ENCODE data around the gene ASPG. TPM values are rescaled to one million over a fixed set of nuclear protein-coding genes. Genes with fewer than 3 reads are reported as not detected.

ASPG gene
- total and polyA plus RNA-seq, 2 of the 13 experiments (the other 11 are each of a cell fraction or from before 2014, with no cell fraction given): not detected

DNA sequence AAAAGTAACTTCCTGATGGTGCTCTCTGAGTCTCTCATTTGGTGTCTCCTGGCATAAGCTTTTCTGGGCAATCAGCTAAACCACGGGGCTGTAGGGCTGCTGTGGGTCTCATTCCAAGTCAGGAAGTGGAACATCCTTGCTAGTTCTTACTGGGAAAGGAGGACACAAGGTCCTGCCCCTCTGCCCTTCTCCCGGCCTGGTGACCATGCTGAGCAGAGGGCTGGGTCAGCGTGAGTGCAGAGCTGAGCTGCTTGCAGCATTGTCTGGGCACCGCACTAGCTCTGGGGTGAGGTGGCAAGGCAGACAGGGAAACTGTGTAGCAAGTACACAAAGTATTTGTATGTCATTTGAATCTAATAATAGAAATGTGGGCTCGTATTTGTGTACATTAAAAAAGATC lies 45.0 kb upstream of the ASPG start:
- POLR2A ChIA-PET: no interaction called here
- DNase-seq (ENCODE audit: low spot score) (no peak), FAIRE-seq (no peak), ATAC-seq (no peak)
- Histone ChIP-seq H3K27me3 (ENCODE audit: control insufficient read depth in 1 of 2, insufficient read depth in 2 of 2, low read length in 2 of 2) (peaks cover 5 to 44% of the 10 kb centered on the region in 2 experiments; a peak in 4 of 5 replicates), H3K36me3 (replicated peaks in 1 of 2; ENCODE audit: control insufficient read depth in 1 of 2, insufficient read depth in 2 of 2, low read length in 2 of 2) (no peaks in the 10 kb centered on the region), H3K9me3 (ENCODE audit: low read length) (no peaks in the 10 kb centered on the region), H2AFZ (ENCODE audit: low read length) (no peak overlapping the region), H4K20me1 (ENCODE audit: insufficient read depth, low read length) (no peaks in the 10 kb centered on the region), H3K9ac (ENCODE audit: insufficient read depth, low read depth, low read length) (no peak overlapping the region), H3K79me2 (ENCODE audit: insufficient read depth, low read length) (no peaks in the 10 kb centered on the region), H3K4me2 (ENCODE audit: low read depth, low read length) (no peak overlapping the region), H3K4me3 (replicated peaks in 1 of 3; ENCODE audit: insufficient read depth in 1 of 3, low read depth in 2 of 3, low read length in 3 of 3) (no peak overlapping the region), H3K27ac (ENCODE audit: extremely low read length, insufficient read depth, low read length) (no peak overlapping the region), H3K4me1 (ENCODE audit: insufficient read depth, low read length) (no peaks in the 10 kb centered on the region)
- intact Hi-C loops (cut with micrococcal nuclease; ENCODE audit: unreplicated experiment) (no loop called here), in situ Hi-C loops (cut with HindIII; ENCODE audit: extremely low pct_ligation_motif_present, low pct_unique_long_range_greater_than_20kb) (no loop called here)
- WGBS (ENCODE audit: low lambda C conversion rate): 0% methylated on average over 4 of the region's 5 CpGs
- BruUV-seq (replicated peaks): no TSS peak
- no peak for TF ChIP-seq SALL2 (CRISPR knock-in tag; IDR thresholded peaks at IDR 0.05)
- CTCF ChIA-PET (ENCODE audit: low intra/inter-chr PET ratio, low total read pairs): no interaction called here

DNA sequence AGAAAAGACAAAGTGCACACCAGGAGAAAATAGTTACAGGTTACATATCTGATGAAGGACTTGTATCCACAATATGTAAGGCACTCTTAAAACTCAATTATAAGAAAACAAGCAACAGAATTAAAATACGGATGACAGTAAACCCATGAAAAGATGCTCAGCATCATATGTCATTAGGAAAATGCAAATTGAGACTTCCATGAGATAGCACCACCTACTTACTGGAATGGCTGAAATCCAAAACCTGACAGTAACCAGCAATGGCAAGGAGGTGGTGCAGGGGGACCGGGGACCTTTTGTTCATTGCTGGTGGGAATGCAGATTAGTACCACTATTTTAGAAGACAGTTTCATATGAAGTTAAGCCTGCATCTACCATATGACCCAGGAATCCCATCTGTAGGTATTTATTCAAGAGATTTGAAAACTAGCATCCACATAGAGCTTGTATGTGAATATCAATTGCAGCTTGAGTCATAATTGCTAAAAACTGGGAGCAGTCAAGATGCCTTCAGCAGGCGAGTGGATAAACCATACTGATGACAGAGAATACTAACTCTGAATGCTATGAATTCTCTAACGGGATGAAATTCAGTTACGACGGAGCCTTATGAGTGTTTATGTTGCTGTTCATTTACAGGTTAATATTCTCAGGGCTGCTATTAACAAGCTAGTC lies 43.9 kb upstream of the ASPG start:
- no peaks in the 10 kb centered on the region for H3K4me1 ChIP-seq (ENCODE audit: insufficient read depth, low read length)
- ATAC-seq: no peak
- no peaks in the 10 kb centered on the region for H4K20me1 ChIP-seq (ENCODE audit: insufficient read depth, low read length)
- no TSS peak for BruUV-seq (replicated peaks)
- FAIRE-seq: no peak
- DNase-seq (ENCODE audit: low spot score): no peak
- CTCF ChIA-PET (ENCODE audit: low intra/inter-chr PET ratio, low total read pairs): no interaction called here
- H3K36me3 ChIP-seq (replicated peaks in 1 of 2; ENCODE audit: control insufficient read depth in 1 of 2, insufficient read depth in 2 of 2, low read length in 2 of 2): no peaks in the 10 kb centered on the region
- H2AFZ ChIP-seq (ENCODE audit: low read length): no peak overlapping the region
- POLR2A ChIA-PET: no interaction called here
- no peak overlapping the region for H3K9ac ChIP-seq (ENCODE audit: insufficient read depth, low read depth, low read length)
- no peak overlapping the region for H3K4me2 ChIP-seq (ENCODE audit: low read depth, low read length)
- in situ Hi-C loops (cut with HindIII; ENCODE audit: extremely low pct_ligation_motif_present, low pct_unique_long_range_greater_than_20kb): no loop called here
- no peak overlapping the region for H3K4me3 ChIP-seq (replicated peaks in 1 of 3; ENCODE audit: insufficient read depth in 1 of 3, low read depth in 2 of 3, low read length in 3 of 3)
- whole genome bisulfite sequencing (ENCODE audit: low lambda C conversion rate): 12% methylated on average over 6 of the region's 6 CpGs
- intact Hi-C loops (cut with micrococcal nuclease; ENCODE audit: unreplicated experiment): no loop called here
- H3K79me2 ChIP-seq (ENCODE audit: insufficient read depth, low read length): no peaks in the 10 kb centered on the region
- H3K9me3 ChIP-seq (ENCODE audit: low read length): no peaks in the 10 kb centered on the region
- no peak overlapping the region for H3K27ac ChIP-seq (ENCODE audit: extremely low read length, insufficient read depth, low read length)
- peaks cover 6 to 47% of the 10 kb centered on the region in 2 experiments; a peak in 4 of 5 replicates for H3K27me3 ChIP-seq (ENCODE audit: control insufficient read depth in 1 of 2, insufficient read depth in 2 of 2, low read length in 2 of 2)
- TF ChIP-seq NBN (conservative IDR thresholded peaks at IDR 0.05) (no peak), AKAP8 (CRISPR knock-in tag; IDR thresholded peaks at IDR 0.05) (no peak), U2AF2 (IDR thresholded peaks at IDR 0.05; ENCODE audit: low read depth, low read length) (no peak), ZMYM3 (CRISPR knock-in tag; IDR thresholded peaks at IDR 0.05) (no peak), ZFX (CRISPR knock-in tag; IDR thresholded peaks at IDR 0.05; ENCODE audit: low read depth) (no peak), ZFP37 (CRISPR knock-in tag; IDR thresholded peaks at IDR 0.05; ENCODE audit: borderline replicate concordance) (no peak), SOX13 (IDR thresholded peaks at IDR 0.05) (no peak), SOX13 (CRISPR knock-in tag; conservative IDR thresholded peaks at IDR 0.05 in 1 of 2, IDR thresholded peaks at IDR 0.05 in 1 of 2) (no peak), ZNF674 (CRISPR knock-in tag; IDR thresholded peaks at IDR 0.05; ENCODE audit: low read depth) (no peak)
- TF ChIP-seq, protein P1, sequence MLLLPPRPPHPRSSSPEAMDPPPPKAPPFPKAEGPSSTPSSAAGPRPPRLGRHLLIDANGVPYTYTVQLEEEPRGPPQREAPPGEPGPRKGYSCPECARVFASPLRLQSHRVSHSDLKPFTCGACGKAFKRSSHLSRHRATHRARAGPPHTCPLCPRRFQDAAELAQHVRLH (CRISPR knock-in tag; IDR thresholded peaks at IDR 0.05; ENCODE audit: borderline replicate concordance, low read depth): no peak
- TF ChIP-seq, protein P2, sequence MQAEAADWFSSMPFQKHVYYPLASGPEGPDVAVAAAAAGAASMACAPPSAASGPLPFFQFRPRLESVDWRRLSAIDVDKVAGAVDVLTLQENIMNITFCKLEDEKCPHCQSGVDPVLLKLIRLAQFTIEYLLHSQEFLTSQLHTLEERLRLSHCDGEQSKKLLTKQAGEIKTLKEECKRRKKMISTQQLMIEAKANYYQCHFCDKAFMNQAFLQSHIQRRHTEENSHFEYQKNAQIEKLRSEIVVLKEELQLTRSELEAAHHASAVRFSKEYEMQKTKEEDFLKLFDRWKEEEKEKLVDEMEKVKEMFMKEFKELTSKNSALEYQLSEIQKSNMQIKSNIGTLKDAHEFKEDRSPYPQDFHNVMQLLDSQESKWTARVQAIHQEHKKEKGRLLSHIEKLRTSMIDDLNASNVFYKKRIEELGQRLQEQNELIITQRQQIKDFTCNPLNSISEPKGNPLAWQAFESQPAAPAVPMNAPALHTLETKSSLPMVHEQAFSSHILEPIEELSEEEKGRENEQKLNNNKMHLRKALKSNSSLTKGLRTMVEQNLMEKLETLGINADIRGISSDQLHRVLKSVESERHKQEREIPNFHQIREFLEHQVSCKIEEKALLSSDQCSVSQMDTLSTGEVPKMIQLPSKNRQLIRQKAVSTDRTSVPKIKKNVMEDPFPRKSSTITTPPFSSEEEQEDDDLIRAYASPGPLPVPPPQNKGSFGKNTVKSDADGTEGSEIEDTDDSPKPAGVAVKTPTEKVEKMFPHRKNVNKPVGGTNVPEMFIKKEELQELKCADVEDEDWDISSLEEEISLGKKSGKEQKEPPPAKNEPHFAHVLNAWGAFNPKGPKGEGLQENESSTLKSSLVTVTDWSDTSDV (CRISPR knock-in tag; IDR thresholded peaks at IDR 0.05): no peak
- TF ChIP-seq, protein P3, sequence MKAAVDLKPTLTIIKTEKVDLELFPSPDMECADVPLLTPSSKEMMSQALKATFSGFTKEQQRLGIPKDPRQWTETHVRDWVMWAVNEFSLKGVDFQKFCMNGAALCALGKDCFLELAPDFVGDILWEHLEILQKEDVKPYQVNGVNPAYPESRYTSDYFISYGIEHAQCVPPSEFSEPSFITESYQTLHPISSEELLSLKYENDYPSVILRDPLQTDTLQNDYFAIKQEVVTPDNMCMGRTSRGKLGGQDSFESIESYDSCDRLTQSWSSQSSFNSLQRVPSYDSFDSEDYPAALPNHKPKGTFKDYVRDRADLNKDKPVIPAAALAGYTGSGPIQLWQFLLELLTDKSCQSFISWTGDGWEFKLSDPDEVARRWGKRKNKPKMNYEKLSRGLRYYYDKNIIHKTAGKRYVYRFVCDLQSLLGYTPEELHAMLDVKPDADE (CRISPR knock-in tag; IDR thresholded peaks at IDR 0.05): no peak
- TF ChIP-seq, protein P4, sequence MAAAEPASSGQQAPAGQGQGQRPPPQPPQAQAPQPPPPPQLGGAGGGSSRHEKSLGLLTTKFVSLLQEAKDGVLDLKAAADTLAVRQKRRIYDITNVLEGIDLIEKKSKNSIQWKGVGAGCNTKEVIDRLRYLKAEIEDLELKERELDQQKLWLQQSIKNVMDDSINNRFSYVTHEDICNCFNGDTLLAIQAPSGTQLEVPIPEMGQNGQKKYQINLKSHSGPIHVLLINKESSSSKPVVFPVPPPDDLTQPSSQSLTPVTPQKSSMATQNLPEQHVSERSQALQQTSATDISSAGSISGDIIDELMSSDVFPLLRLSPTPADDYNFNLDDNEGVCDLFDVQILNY (CRISPR knock-in tag; conservative IDR thresholded peaks at IDR 0.05): no peak

Measured in HepG2 (cell line).